Breast epithelium (tissue), 3 donors: ENCODE measurements around the gene DRAXIN.

Experiments used
- POLR2A ChIP-seq: fragments of 450-650 bp; IDR thresholded peaks from one replicate; pipeline ENCODE4 v1.6.1; 2016; ENCODE audit warnings: antibody characterized with exemption, mild to moderate bottlenecking, moderate library complexity
- POLR2AphosphoS5 ChIP-seq, 3 donors: sonication (generic); formaldehyde crosslinking; IDR thresholded peaks; one replicate each; pipeline ENCODE4 v1.6.1; 2017; ENCODE audit warnings: antibody characterized with exemption in 3 of 3
- TF ChIP-seq, protein P1 (sequence below), 3 donors: fragments of 450-650 bp; IDR thresholded peaks; one replicate each; pipeline ENCODE4 v1.5.1; 2016 to 2017; ENCODE audit warnings: antibody characterized with exemption in 3 of 3, mild to moderate bottlenecking in 3 of 3, moderate library complexity in 3 of 3

DNA sequence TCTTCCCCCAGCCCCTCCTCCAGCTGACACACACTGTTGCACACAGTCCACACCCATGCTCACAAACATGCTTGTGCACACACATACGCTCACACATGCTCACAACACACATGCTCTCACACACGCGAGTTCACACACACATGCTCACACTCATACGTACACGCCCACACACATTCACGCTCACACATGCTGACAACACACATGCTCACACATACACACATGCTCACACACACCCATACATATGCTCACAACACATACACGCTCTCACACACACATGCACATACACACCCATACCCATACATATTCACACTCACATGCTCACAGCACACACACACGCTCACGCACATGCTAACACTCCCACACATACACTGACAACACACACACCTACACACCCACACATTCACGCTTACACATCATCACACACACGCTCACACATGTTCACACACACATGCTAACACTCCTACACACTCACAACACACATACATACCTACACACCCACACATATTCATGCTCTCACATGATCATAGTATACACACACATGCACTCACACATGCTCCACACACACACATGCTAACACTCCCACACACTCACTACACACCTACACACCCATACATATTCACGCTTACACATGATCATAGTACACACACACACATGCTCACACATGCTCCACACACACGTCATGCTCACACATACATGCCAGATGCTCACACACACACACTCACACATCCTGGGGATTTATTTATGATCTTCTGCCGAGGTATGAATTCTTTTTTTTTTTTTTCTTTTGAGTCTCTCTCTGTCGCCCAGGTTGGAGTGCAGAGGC, 10.7 kb downstream of the DRAXIN start:
- TF ChIP-seq POLR2AphosphoS5 (IDR thresholded peaks at IDR 0.05) (no peak), POLR2A (no peak)
- TF ChIP-seq, protein P1, sequence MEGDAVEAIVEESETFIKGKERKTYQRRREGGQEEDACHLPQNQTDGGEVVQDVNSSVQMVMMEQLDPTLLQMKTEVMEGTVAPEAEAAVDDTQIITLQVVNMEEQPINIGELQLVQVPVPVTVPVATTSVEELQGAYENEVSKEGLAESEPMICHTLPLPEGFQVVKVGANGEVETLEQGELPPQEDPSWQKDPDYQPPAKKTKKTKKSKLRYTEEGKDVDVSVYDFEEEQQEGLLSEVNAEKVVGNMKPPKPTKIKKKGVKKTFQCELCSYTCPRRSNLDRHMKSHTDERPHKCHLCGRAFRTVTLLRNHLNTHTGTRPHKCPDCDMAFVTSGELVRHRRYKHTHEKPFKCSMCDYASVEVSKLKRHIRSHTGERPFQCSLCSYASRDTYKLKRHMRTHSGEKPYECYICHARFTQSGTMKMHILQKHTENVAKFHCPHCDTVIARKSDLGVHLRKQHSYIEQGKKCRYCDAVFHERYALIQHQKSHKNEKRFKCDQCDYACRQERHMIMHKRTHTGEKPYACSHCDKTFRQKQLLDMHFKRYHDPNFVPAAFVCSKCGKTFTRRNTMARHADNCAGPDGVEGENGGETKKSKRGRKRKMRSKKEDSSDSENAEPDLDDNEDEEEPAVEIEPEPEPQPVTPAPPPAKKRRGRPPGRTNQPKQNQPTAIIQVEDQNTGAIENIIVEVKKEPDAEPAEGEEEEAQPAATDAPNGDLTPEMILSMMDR (IDR thresholded peaks at IDR 0.05) = no peak
